Measurements from ENCODE around the gene HDAC4. TPM values are rescaled to one million over a fixed set of nuclear protein-coding genes. Genes with fewer than 3 reads are reported as not detected.
A peak's percentile ranks its signal among the peaks of the same experiment; 100 is the strongest.

HDAC4 gene
- total RNA-seq, 2 donors from 2014 or later: 34.1 to 39.1 TPM

- Mint-ChIP-seq H3K36me3 (peaks cover 0 to 16% of the 10 kb centered on the region in 2 donors), H3K9me3 (peaks cover 0 to 4% of the 10 kb centered on the region in 2 donors), H3K27ac (no peak overlapping the region)
- no peak for ATAC-seq
- DNase-seq (ENCODE audit: low spot score in 2 of 2): no peak
Measured at GRCh38 chr2:239255628-239256349, 145.0 kb downstream of the HDAC4 start.

- DNase-seq (ENCODE audit: low spot score in 2 of 2) (no peak), ATAC-seq (no peak)
- Mint-ChIP-seq H3K9me3 (peaks cover 0 to 4% of the 10 kb centered on the region in 2 donors), H3K27ac (no peak overlapping the region), H3K36me3 (peaks cover 0 to 16% of the 10 kb centered on the region in 2 donors)
Measured at GRCh38 chr2:239255218-239255617, 145.6 kb downstream of the HDAC4 start.

GRCh38 chr2:239253701-239254436, 147.0 kb downstream of the HDAC4 start:
- no peak for ATAC-seq
- Mint-ChIP-seq H3K36me3 (peaks cover 0 to 16% of the 10 kb centered on the region in 2 donors), H3K9me3 (peaks cover 0 to 4% of the 10 kb centered on the region in 2 donors), H3K27ac (peak overlapping the region in 1 of 2 donors; percentile 32)
- DNase-seq (ENCODE audit: low spot score in 2 of 2): no peak

- peak overlapping the region; percentile 32 to 66 for H3K27ac Mint-ChIP-seq
- peaks cover 0 to 4% of the 10 kb centered on the region in 2 donors for H3K9me3 Mint-ChIP-seq
- DNase-seq (ENCODE audit: low spot score in 2 of 2): no peak
- H3K36me3 Mint-ChIP-seq: peaks cover 0 to 16% of the 10 kb centered on the region in 2 donors
- no peak for ATAC-seq
Measured at GRCh38 chr2:239253264-239253663, 147.6 kb downstream of the HDAC4 start.

- Mint-ChIP-seq H3K9me3 (peaks cover 0 to 4% of the 10 kb centered on the region in 2 donors), H3K36me3 (peaks cover 0 to 16% of the 10 kb centered on the region in 2 donors), H3K27ac (peak overlapping the region; percentile 33 to 66)
- DNase-seq (ENCODE audit: low spot score in 2 of 2) (no peak), ATAC-seq (peak in 1 of 2 donors; percentile 43)
Measured at GRCh38 chr2:239252801-239253200, 148.0 kb downstream of the HDAC4 start.

- H3K36me3 Mint-ChIP-seq: peaks cover 0 to 12% of the 10 kb centered on the region in 2 donors
- ATAC-seq (no peak), DNase-seq (ENCODE audit: low spot score in 2 of 2) (no peak)
- peak overlapping the region in 1 of 2 donors; percentile 66 for H3K27ac Mint-ChIP-seq
- peaks cover 0 to under 1% of the 10 kb centered on the region in 2 donors for H3K9me3 Mint-ChIP-seq
Measured at GRCh38 chr2:239252393-239252792, 148.4 kb downstream of the HDAC4 start.

GRCh38 chr2:239251971-239252370, 148.8 kb downstream of the HDAC4 start:
- Mint-ChIP-seq H3K27ac (no peak overlapping the region), H3K36me3 (peaks cover 0 to 10% of the 10 kb centered on the region in 2 donors), H3K9me3 (no peaks in the 10 kb centered on the region)
- ATAC-seq (no peak), DNase-seq (ENCODE audit: low spot score in 2 of 2) (no peak)

- no peaks in the 10 kb centered on the region for H3K9me3 Mint-ChIP-seq
- H3K36me3 Mint-ChIP-seq: peaks cover 0 to 10% of the 10 kb centered on the region in 2 donors
- H3K27ac Mint-ChIP-seq: peak overlapping the region in 1 of 2 donors; percentile 36
- ATAC-seq (no peak), DNase-seq (ENCODE audit: low spot score in 2 of 2) (no peak)
Measured at GRCh38 chr2:239250216-239251081, 150.4 kb downstream of the HDAC4 start.

GRCh38 chr2:239249776-239250175, 151.0 kb downstream of the HDAC4 start:
- Mint-ChIP-seq H3K36me3 (peaks cover 0 to 10% of the 10 kb centered on the region in 2 donors), H3K9me3 (no peaks in the 10 kb centered on the region), H3K27ac (no peak overlapping the region)
- ATAC-seq: no peak
- DNase-seq (ENCODE audit: low spot score in 2 of 2): no peak

- peaks cover 0 to 8% of the 10 kb centered on the region in 2 donors for H3K36me3 Mint-ChIP-seq
- H3K9me3 Mint-ChIP-seq: no peaks in the 10 kb centered on the region
- ATAC-seq (no peak), DNase-seq (ENCODE audit: low spot score in 2 of 2) (no peak)
- H3K27ac Mint-ChIP-seq: no peak overlapping the region
Measured at GRCh38 chr2:239249048-239249447, 151.8 kb downstream of the HDAC4 start.

GRCh38 chr2:239247401-239248245, 153.2 kb downstream of the HDAC4 start:
- H3K27ac Mint-ChIP-seq: peak overlapping the region in 1 of 2 donors; percentile 11
- ATAC-seq: peak; percentile 78 to 87
- no peaks in the 10 kb centered on the region for H3K9me3 Mint-ChIP-seq
- DNase-seq (ENCODE audit: low spot score in 2 of 2): no peak
- peaks cover 0 to 5% of the 10 kb centered on the region in 2 donors for H3K36me3 Mint-ChIP-seq

- ATAC-seq: no peak
- Mint-ChIP-seq H3K9me3 (no peaks in the 10 kb centered on the region), H3K27ac (no peak overlapping the region), H3K36me3 (peaks cover 0 to 7% of the 10 kb centered on the region in 2 donors)
- DNase-seq (ENCODE audit: low spot score in 2 of 2): no peak
Measured at GRCh38 chr2:239246723-239247122, 154.1 kb downstream of the HDAC4 start.

- H3K27ac Mint-ChIP-seq: no peak overlapping the region
- H3K36me3 Mint-ChIP-seq: peaks cover 0 to 7% of the 10 kb centered on the region in 2 donors
- no peaks in the 10 kb centered on the region for H3K9me3 Mint-ChIP-seq
- DNase-seq (ENCODE audit: low spot score in 2 of 2) (no peak), ATAC-seq (no peak)
Measured at GRCh38 chr2:239245872-239246721, 154.7 kb downstream of the HDAC4 start.

GRCh38 chr2:239245107-239245506, 155.7 kb downstream of the HDAC4 start:
- no peak for ATAC-seq
- DNase-seq (ENCODE audit: low spot score in 2 of 2): no peak
- H3K27ac Mint-ChIP-seq: no peak overlapping the region
- H3K36me3 Mint-ChIP-seq: peaks cover 0 to 7% of the 10 kb centered on the region in 2 donors
- H3K9me3 Mint-ChIP-seq: no peaks in the 10 kb centered on the region

GRCh38 chr2:239244625-239245024, 156.2 kb downstream of the HDAC4 start:
- no peaks in the 10 kb centered on the region for H3K9me3 Mint-ChIP-seq
- DNase-seq (ENCODE audit: low spot score in 2 of 2): no peak
- no peak for ATAC-seq
- peaks cover 0 to 7% of the 10 kb centered on the region in 2 donors for H3K36me3 Mint-ChIP-seq
- H3K27ac Mint-ChIP-seq: no peak overlapping the region

All from activated naive CD4-positive, alpha-beta T cell treated with anti-CD3 and anti-CD28 coated beads, Interleukin-2, amount 50 U/mL, for 72 hours (primary cell).